COR-L47 (cell line): Measurements from ENCODE around the gene INPP1.
"Not testable (repeated sequence)": the region's sequence is repeated elsewhere in the genome, so short reads cannot be mapped to it uniquely, and the experiment has no call there.

ENCODE experiments used
- DNase-seq: peaks from one replicate; lab custom pipeline; 2025; lab: John Stamatoyannopoulos, UW

The INPP1 gene

DNA sequence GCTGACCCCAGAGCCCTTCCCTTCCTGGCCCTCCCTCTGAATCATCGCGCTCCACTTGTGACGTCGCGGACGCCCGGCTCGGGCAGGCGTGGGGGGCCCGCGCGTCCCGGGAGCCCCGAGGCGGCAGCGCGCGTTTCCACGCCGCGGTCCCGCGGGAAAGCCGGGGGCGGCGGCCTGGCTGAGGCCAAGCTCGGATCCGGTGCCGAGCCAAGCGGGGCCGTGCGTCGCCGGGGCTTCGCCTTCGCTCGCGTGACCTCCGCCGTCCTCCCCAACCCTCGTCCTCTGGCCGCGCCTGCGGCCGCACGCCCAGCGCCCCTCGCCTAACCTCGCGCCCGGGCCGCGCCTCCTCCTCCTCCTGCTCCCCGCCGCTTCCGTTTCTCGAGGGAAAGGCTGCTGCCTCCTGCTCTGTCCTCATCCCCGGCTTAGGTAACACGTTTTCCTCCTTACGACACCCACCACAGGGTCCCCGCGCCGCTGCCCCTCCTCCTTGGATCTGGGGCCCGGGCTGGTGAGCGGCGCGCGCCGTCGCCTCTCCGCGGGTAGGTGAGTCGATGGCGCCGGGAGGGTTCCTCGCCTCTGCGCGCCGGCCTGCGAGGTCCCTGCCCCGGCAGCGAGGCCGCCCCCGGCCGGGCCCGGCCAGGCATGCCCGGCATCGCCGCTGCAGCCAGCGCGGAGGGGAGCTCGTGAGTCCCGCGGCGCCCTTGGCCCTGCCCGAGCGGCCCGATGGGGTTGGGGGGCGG, at the start of gene INPP1:
Gene INPP1 (plus strand): TSS at position 54 of the 740 bp plus-strand sequence. CDS start 16,514 bp downstream, outside the sequence.
- DNase-seq = peak; percentile 36

- DNase-seq = not testable (repeated sequence)
Measured at GRCh38 chr2:190297880-190298279, 45.5 kb upstream of the INPP1 start.

DNA sequence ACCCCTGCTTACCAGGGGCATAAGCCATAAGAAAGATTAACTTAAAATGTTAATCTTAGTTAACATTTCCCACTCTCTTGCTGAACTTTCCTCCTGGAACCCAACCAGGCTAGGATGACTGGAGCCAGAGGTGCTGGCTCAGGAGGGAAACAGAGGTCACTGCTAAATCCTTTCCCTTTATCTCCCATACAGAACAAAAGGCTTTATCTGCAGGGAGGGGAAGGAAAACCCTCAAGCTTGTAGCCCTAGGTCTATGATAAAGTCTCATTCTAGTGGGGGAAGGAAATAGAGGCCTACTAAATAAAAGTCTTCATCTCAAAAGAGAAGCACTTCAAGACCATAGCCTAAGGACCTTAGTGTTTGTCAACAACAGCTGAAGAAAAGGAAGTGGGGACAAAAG, 42.4 kb upstream of the INPP1 start:
- no peak for DNase-seq

GRCh38 chr2:190302052-190302451, 41.3 kb upstream of the INPP1 start:
- no peak for DNase-seq

DNA sequence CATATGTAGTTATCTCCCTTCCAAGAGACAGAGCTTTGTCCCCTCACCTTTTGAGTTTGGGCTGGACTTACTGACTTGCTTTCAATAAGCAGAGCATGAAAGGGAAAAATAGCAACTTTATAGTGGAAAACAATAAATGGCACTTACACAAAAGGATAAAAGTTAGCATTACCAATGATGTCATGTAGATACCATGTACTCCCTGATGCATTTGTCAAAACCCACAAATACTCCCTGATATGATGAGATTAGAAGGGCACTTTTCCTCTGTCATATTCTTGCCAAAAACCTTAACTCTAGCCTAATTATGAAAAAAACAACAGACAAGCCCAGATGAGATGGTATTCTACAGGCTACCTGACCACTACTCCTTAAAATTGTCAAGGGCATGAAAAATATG, 39.7 kb upstream of the INPP1 start:
- no peak for DNase-seq

DNA sequence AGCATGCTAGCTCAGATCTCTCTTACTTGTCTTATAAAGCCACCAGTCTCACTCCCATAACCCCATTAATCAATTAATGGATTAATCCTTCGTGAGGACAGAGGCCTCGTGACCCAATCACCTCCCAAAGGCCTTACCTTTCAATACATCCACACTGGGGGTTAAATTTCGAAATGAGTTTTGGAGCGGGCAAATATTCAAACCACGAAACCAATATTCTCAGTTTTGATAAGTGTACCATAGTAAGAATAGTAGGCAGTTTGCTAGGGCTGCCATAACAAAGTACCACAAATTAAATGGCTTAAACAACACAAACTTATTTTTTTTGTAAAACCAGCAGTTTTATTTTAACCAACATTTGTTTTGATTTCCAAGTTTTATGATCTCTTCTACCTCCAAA, 39.0 kb upstream of the INPP1 start:
- no peak for DNase-seq

DNA sequence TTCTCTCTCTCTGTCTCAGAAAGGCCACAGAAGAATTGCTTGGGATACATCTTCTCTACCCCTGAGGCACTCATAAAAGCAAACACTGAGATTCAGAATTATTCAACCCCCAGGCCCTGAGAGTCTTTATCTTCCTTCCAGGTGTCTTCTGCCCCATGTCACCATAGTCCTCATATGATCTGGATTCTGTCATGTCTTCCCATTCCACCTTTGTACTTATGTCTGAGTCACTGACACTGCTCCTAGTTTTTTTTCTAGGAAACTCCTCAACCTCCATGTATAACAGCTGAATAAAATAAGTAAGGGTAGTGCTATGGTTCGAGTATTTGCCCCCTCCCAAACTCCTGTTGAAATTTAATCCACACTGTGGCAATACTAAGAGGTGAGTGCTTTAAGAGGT, 35.4 kb upstream of the INPP1 start:
- DNase-seq = no peak

GRCh38 chr2:190311893-190312634, 31.3 kb upstream of the INPP1 start:
- no peak for DNase-seq

- DNase-seq = not testable (repeated sequence)
Measured at GRCh38 chr2:190312635-190313025, 30.8 kb upstream of the INPP1 start.

DNA sequence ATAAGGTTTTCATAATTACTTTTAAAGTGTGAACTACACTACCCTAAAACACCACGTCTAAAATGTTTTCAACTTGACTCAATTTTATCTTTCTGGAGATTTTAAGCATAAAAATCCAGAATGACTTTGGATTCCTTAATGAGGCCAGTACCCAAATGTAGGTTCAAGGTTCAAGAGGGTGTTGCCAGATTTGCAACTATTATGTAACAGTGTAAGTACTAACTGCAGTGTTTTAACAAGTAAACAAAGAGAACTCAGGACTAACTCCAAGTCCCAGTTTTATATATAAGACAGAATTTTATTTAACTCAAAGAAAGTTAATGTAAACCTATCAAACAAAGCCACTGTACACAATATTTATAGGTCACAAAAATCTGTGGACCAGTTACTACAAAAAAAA, 29.5 kb upstream of the INPP1 start:
- DNase-seq = no peak

DNA sequence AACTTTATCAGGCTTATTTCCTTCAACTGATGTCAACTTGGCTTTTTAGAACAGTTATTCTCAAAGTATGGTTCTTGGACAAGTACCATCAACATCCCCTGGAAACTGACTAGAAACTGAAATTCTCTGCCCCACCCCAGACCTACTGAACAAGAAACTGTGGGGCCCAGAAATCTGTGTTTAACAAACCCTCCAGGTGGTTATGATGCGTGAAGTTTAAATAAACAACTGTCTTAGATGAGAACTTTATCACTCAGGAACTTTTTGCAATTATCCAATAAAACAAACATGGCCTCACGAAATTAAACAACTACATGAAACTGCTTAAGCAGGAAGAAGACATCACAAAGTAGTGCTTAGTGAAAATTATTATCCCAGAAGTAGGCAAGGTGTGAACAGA, 28.1 kb upstream of the INPP1 start:
- no peak for DNase-seq

DNA sequence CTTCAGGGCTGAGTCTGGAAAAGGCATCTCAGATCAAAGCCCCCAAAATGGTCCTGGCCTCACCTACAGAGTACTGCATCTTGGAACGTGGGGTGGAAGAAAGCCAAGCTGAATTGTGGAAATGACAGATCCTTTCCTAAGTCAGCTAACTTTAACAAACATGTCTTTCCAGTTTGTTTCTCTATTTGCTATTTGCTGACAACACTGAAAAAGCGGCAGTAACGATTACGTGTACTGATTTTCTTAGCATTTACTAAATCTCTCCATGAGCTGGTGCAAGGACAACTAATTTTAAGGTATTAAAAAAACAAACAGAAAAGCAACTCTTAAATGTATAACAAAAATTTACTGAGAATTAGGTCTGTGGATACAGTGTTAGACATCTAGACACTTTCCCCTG, 24.9 kb upstream of the INPP1 start:
- DNase-seq = no peak

GRCh38 chr2:190318931-190319554, 24.3 kb upstream of the INPP1 start:
- peak; percentile 14 for DNase-seq

- peak; percentile 97 for DNase-seq
Measured at GRCh38 chr2:190319555-190320498, 23.6 kb upstream of the INPP1 start, which contains the start of gene HIBCH. Gene HIBCH (minus strand): TSS chr2:190319826. CDS start chr2:190319750, 76 bp downstream.

DNA sequence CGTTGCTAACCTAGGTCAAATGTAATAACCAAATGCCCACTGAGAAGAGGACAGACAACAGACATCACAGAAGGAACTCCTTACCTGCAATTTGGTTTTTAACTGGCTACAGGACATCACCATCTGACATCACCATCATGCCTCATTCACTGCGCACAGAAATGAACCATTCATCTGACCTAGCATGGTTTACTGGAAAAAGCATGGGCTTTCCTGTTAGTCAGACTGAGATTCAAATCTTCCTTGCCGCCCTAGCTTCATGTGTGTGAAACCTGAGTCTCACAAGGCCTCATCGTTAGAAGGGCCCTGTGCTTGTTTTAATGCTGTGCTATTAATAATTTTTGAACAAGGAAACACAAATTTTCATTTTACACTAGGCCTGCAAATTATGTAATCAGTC, 22.7 kb upstream of the INPP1 start:
- DNase-seq = no peak

DNA sequence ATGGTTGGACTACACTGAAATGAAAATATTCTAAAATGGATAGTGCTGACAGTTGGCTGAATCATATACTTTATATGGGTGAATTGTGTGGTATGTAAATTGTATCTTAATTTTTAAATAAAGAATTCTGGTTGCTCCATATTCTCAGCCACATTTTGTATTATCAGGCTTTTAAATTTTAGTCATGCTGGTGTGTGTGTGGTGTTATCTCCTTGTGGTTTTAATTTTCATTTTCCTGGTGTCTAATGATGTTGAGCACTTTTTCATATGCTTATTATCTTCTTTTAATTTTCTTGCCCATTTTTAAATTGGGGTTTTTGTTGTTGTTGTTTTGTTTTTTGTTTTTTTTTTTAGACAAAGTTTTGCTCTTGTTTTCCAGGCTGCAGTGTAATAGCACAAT, 20.0 kb upstream of the INPP1 start:
- no peak for DNase-seq

- no peak for DNase-seq
Measured at GRCh38 chr2:190325588-190325987, 17.8 kb upstream of the INPP1 start.

DNA sequence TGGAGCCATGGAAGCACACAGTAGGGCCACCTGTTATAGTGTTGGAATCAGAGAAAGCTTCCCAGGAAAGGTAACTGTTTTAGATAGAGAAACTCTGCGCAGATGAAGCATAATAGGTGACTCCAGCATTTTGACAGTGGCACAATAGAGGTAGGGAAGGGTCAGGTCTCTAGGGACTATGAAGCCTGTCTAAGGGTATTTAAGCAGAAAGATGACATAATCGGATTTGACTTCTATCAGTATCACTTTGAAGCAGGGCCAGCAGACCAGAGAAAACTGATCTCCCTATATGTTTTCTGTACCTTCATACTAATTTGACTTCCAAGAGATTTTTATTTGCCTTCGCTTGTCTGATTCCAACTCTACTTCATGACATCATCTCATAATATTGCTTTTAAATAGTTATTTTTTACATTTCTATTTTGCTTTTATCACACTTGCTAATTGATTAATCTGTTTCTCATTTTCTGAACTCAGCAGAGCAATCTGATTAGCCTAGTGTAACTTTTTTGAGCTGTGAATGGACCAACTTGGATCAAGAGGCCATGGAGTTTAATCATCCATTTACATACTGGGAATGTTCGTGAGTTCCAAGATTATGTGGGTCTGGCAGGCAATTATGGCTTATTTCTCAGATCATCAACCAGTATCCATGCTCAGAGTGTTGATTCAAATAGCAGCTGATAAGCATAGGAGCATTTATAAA, 15.4 kb upstream of the INPP1 start:
- no peak for DNase-seq

- no peak for DNase-seq
Measured at GRCh38 chr2:190328573-190329147, 14.7 kb upstream of the INPP1 start.

GRCh38 chr2:190333395-190333794, 10.0 kb upstream of the INPP1 start:
- DNase-seq = no peak

DNA sequence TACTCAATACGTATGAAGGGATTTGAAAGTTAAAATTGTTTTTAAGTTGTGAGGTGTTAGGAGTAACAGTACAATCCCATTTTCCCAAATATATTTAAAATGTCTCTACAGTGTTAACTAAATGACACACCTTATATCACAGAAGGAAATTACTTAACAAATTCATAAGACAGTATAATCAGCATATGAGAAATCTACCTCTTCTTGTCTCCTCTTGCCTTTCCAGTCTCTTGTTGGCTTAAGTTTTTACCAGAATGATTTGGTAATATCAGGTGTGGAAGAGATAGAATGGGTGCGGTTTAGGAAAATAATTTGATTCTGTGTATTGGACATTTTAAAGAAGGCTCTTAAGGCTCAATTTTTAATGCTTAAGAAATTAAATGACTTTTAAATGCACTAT, 9.5 kb upstream of the INPP1 start:
- DNase-seq = no peak
